SJCRH30 (cell line): Measurements from ENCODE around the gene GPC6. TPM values are rescaled to one million over a fixed set of nuclear protein-coding genes. Genes with fewer than 3 reads are reported as not detected.

Experiments used
- DNase-seq, 2 experiments: peaks; one replicate each; pipeline ENCODE4 v3.0.0-alpha.2; 2015 to 2020
- H3K27ac ChIP-seq: fragments of 250-450 bp; sonication (Bioruptor Pico); 2 replicates; pipeline ENCODE4 v1.5.1; 2020; ENCODE audit warnings: mild to moderate bottlenecking, moderate library complexity
- H3K27me3 ChIP-seq: fragments of 250-450 bp; sonication (Bioruptor Pico); 2 replicates; pipeline ENCODE4 v1.5.1; 2020; ENCODE audit warnings: mild to moderate bottlenecking, moderate library complexity
- H3K36me3 ChIP-seq: fragments of 250-450 bp; sonication (Bioruptor Pico); 2 replicates; pipeline ENCODE4 v1.5.1; 2020; ENCODE audit warnings: mild to moderate bottlenecking, moderate library complexity
- H3K4me1 ChIP-seq: fragments of 250-450 bp; sonication (Bioruptor Pico); 2 replicates; pipeline ENCODE4 v1.5.1; 2020; ENCODE audit warnings: mild to moderate bottlenecking, moderate library complexity
- H3K4me3 ChIP-seq: fragments of 250-450 bp; sonication (Bioruptor Pico); 2 replicates; pipeline ENCODE4 v1.5.1; 2020; ENCODE audit warnings: mild to moderate bottlenecking, moderate library complexity
- H3K9me3 ChIP-seq: fragments of 250-450 bp; sonication (Bioruptor Pico); replicated peaks from 2 replicates; pipeline ENCODE4 v1.5.1; 2020; ENCODE audit warnings: mild to moderate bottlenecking, moderate library complexity
- total RNA-seq: library from RNA; depleted of rRNA; stranded (reverse); fragments of >200 nt; shearing (Covaris generic); gene quantifications from 2 replicates; pipeline ENCODE4 v1.2.3, GENCODE V29; 2014

Gene GPC6
- total RNA-seq, 1 experiment from 2014 or later, result 21.1 TPM

DNA sequence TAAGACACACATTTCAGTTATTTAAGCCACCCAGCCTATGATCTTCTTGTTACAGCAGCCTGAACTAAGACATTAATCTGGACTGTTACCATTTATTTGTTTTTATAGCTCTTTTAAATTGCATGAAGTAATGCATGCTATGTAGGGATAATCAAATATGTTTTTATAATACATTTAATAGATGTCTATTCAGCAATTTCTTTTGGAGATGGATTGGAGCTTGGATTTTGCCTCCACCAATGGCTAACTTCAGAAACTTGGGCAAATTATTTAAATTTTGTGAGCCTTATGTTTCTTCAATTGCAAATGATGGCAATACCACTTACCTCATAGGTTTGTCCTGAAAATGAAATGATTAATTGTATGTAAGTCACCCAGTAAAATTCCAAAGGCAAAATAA lies 288.7 kb downstream of the GPC6 start:
- no peak for DNase-seq
- Histone ChIP-seq H3K9me3 (no peaks in the 10 kb centered on the region), H3K4me1 (no peaks in the 10 kb centered on the region; the same call in 1 of the 2 replicates), H3K4me3 (no peak overlapping the region), H3K27me3 (no peaks in the 10 kb centered on the region), H3K27ac (no peak overlapping the region), H3K36me3 (no peaks in the 10 kb centered on the region)

DNA sequence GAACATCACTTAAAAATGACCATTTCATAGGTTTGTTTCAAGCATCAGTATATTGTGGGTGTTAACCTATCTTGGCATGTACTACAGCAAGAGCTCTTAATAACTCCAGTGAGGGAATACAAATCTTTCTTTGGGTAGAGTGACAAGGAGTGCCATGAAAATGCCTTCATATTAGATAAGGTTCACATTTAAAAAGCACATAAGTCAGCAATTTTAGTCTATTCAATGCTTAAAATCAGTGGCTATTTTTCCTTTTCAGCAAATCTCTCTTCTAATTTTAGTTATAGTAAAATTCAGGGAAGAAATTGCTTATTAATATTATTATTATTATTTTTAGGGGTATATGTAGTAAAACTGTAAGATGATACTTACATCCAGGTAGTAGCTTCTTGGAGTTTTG lies 291.1 kb downstream of the GPC6 start:
- Histone ChIP-seq H3K27ac (no peak overlapping the region), H3K9me3 (no peaks in the 10 kb centered on the region), H3K27me3 (no peaks in the 10 kb centered on the region), H3K4me1 (no peaks in the 10 kb centered on the region), H3K4me3 (no peak overlapping the region), H3K36me3 (no peaks in the 10 kb centered on the region)
- DNase-seq, result no peak

DNA sequence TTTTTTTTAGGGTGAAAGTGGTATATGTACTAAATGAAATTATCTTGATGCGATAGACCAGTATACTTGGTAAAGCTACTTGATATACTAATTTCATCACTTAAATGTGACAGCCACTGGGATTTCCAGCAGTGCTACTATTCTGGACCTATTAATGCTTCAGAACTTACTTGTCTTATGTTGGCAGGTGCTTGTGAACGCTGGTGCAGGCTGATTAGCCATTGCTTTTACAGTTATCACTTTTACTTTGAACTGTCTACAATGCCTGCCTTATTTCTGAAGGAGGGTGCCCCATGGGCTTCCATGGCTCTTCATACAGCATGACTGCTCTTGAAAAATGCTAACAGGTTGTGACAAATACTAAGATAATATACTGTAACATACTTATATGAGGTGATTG lies 294.7 kb downstream of the GPC6 start:
- Histone ChIP-seq H3K27me3 (no peaks in the 10 kb centered on the region), H3K9me3 (no peaks in the 10 kb centered on the region), H3K4me1 (no peaks in the 10 kb centered on the region), H3K27ac (no peak overlapping the region), H3K4me3 (no peak overlapping the region), H3K36me3 (no peaks in the 10 kb centered on the region)
- DNase-seq, result no peak

DNA sequence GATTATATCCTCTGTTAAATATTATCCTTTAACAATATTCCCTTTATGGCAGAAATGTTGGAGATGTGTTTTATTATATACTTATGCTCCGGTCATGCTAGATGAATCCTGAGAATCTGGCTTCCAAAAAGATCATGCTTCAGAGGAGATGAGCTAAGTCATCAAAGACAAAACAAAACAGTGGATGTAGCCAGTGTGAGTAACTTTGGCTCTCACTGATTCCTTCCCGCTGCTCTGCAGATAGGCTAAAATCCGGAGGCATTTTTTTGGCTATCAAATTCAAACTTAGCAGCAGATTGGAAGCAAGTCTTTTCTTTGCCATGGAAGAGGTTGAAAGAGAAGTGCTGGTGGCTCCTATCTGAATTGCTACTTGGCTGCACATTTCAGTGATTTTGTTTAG lies 295.9 kb downstream of the GPC6 start:
- no peak overlapping the region for H3K27ac ChIP-seq
- no peaks in the 10 kb centered on the region for H3K4me1 ChIP-seq
- H3K27me3 ChIP-seq, result no peaks in the 10 kb centered on the region
- H3K9me3 ChIP-seq, result no peaks in the 10 kb centered on the region
- no peaks in the 10 kb centered on the region for H3K36me3 ChIP-seq
- H3K4me3 ChIP-seq, result no peak overlapping the region
- no peak for DNase-seq

DNA sequence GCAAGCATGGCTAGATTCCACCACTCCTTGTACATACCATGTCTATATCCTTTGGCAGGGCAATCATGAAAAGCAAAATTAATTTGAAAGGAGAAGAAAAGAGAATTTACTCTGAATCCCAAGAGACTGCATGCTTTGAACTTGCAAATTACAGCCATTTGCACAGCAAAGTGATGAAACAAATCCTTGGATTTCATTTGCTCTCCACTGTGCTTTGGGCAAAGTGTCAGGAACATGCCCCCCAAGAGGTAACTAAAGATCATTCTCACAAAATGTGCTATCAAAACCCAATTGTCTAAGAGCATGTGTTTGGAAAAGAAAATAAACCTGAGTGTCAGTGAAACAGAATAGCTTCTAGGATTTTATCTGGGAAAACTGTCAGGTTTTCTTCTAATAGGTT lies 298.5 kb downstream of the GPC6 start:
- H3K4me3 ChIP-seq, result no peak overlapping the region
- no peak for DNase-seq
- no peaks in the 10 kb centered on the region for H3K9me3 ChIP-seq
- no peaks in the 10 kb centered on the region for H3K4me1 ChIP-seq
- H3K27me3 ChIP-seq, result no peaks in the 10 kb centered on the region
- no peak overlapping the region for H3K27ac ChIP-seq
- no peaks in the 10 kb centered on the region for H3K36me3 ChIP-seq

DNA sequence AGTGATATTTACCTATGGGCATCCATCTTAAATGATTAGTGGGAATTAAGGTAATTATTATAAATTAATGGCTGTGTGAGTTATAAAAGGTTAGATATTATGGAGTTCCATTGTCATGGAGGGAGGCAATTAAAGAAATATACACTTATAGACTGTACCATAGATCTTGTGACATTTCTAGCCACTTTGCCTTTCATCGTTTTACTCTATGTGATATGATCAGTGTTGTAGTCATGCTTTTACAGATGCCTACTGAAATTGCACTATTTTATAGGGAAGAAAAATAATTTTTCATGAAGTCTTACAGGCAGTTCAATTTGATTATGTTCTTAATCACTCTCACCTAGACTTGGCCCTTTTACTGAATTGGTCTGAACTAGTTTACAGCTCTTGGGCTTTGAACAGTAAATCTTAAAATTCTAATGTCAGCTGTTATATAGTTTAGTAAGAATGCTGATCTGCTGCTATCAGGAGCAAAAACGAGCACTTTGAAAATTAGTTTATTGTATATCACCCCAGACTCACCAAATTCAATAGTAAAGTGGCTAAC lies 301.2 kb downstream of the GPC6 start:
- no peak overlapping the region for H3K4me3 ChIP-seq
- no peak for DNase-seq
- no peaks in the 10 kb centered on the region for H3K36me3 ChIP-seq
- H3K27me3 ChIP-seq, result no peaks in the 10 kb centered on the region
- no peak overlapping the region for H3K27ac ChIP-seq
- no peaks in the 10 kb centered on the region for H3K9me3 ChIP-seq
- H3K4me1 ChIP-seq, result no peaks in the 10 kb centered on the region

DNA sequence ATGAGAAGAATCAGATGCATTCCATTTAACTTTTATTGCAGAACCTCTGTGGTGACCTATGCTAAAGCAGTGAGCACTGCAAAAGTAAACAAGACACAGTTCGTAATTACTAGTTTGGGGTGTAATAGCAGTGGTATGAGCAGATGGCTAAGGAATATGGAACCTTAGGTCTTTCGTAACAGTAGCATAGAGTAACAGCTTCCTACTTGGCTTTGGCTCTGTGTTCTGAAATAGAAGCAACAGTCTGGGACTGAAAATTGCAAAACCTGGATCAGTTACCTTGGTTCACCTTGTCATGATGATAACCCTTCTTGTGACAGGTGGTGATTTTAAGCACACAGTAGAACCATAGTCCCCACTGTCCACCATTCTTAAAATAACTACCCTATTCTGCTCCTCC lies 303.4 kb downstream of the GPC6 start:
- Histone ChIP-seq H3K27ac (no peak overlapping the region), H3K9me3 (no peaks in the 10 kb centered on the region), H3K4me1 (no peaks in the 10 kb centered on the region), H3K4me3 (no peak overlapping the region), H3K27me3 (no peaks in the 10 kb centered on the region), H3K36me3 (no peaks in the 10 kb centered on the region)
- DNase-seq, result no peak

DNA sequence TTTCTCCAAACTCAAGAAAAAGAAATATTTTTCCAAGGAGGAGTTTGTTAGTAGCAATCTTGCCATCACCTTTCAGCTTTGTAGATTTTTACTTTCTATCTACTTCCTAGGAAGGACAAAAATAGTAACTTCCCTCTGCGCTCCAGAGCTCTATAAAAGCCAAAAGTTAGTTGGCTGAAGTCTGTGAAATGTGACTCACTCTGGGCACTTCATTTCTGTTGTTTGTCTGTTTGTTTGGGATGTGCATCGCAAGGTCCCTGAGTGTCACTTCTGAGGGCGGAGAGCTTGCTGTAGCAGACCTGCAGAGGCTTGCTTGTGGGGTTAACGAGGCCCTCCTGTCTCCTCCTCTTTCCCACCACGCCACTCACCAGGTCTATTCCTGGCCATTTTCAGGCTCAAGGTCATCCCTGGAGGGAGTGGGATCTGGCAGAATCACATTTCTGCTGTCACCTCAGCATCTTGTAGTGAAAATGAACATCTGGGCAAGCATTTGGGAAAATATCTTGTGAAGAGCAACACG lies 307.6 kb downstream of the GPC6 start:
- Histone ChIP-seq H3K27ac (no peak overlapping the region), H3K4me3 (no peak overlapping the region), H3K4me1 (no peaks in the 10 kb centered on the region), H3K27me3 (no peaks in the 10 kb centered on the region), H3K36me3 (no peaks in the 10 kb centered on the region), H3K9me3 (no peaks in the 10 kb centered on the region)
- DNase-seq, result no peak

DNA sequence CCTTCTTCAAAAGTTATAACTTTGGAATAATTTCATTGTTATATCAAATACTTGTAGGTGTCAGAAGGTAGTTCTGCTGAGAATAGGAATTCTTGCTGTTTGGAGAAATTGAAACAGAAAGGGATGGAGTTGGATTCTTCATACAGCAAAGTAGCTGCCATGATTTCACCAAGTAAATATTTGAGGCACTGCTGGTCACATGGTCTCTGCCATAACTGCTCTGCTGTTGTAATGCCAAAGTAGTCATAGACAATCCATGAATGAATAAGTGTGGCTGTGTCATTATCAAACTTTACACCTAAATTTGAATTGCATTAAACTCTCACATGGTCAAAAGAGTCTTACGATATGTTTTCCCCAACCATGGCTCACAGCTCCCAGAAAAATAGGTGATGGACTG lies 308.6 kb downstream of the GPC6 start:
- H3K4me1 ChIP-seq, result no peaks in the 10 kb centered on the region
- no peak overlapping the region for H3K4me3 ChIP-seq
- no peak overlapping the region for H3K27ac ChIP-seq
- H3K27me3 ChIP-seq, result no peaks in the 10 kb centered on the region
- no peaks in the 10 kb centered on the region for H3K36me3 ChIP-seq
- no peak for DNase-seq
- H3K9me3 ChIP-seq, result no peaks in the 10 kb centered on the region

DNA sequence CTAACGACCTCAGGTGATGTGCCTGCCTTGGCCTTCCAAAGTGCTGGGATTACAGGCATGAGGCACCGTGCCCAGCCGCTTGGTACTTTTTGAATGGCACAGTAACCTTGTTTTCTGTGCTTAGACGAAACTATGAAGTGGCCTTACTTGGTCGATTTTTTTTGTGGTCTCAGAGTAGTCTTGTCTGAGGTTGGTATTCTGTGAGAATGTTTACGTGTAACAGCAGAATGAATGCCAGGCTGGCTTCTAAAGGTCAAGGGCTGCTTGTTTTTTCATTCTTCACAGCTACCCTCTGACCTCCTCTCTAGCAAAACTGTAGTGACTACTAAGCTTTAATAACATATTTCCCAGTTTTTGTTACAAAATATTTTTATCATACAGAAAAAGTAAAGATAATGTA lies 313.3 kb downstream of the GPC6 start:
- no peaks in the 10 kb centered on the region for H3K27me3 ChIP-seq
- no peaks in the 10 kb centered on the region for H3K4me1 ChIP-seq
- no peaks in the 10 kb centered on the region for H3K36me3 ChIP-seq
- no peak overlapping the region for H3K27ac ChIP-seq
- no peaks in the 10 kb centered on the region for H3K9me3 ChIP-seq
- DNase-seq, result no peak
- no peak overlapping the region for H3K4me3 ChIP-seq

DNA sequence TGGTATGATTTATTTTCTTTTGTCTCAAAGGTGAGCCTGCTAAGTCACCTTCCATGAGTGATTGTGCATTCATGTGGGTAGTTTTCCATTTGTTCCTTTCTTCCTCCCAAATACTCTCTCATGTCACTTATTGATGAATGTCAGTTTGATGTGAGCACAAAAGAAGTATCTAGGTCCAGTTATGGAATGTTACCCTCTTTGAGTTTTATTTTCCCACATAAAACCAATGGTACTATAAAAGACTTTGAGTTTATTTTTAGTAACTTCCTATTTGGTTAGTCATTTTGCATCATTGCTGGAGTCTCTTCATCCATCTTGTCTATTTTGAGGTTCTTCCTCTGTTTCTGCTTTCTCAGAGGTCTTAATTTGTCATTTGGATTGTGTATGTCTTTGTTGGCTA lies 321.3 kb downstream of the GPC6 start:
- H3K4me3 ChIP-seq, result no peak overlapping the region
- no peak overlapping the region for H3K27ac ChIP-seq
- H3K4me1 ChIP-seq, result no peaks in the 10 kb centered on the region
- no peaks in the 10 kb centered on the region for H3K27me3 ChIP-seq
- no peak for DNase-seq
- H3K9me3 ChIP-seq, result no peaks in the 10 kb centered on the region
- H3K36me3 ChIP-seq, result no peaks in the 10 kb centered on the region

DNA sequence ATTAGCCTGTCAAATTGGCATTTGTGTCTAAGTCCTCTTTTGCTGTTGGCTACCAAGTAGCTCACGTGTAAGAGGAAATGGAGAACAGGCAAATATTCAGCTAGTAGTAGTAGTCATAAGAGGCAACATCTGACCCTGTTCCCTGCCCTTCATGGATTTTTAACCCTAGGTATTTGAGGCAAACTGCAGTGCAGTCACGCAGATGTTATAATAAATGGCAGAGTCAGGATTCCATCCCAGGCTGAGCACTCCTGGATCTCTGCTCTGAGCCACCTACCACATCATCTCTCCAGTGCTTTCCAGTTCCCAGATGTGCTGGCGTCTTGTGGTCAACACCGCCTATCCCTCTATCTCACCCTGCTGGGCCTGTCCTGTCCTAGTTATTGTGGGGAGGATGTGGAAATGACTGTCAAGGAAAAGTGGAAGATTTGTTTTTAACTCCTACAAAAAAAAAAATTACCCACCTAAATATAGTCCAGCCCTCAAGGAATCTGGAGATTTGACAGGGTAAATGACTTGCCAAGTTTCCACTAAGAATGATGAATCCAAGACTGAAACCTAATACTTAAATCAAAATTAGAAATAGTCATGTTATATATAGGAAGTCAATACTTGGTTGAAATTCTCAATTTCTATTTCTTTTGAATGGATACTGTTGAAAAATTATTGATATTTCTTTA lies 322.9 kb downstream of the GPC6 start:
- no peaks in the 10 kb centered on the region for H3K4me1 ChIP-seq
- no peak overlapping the region for H3K27ac ChIP-seq
- no peaks in the 10 kb centered on the region for H3K27me3 ChIP-seq
- no peak overlapping the region for H3K4me3 ChIP-seq
- no peak for DNase-seq
- H3K36me3 ChIP-seq, result no peaks in the 10 kb centered on the region
- no peaks in the 10 kb centered on the region for H3K9me3 ChIP-seq

DNA sequence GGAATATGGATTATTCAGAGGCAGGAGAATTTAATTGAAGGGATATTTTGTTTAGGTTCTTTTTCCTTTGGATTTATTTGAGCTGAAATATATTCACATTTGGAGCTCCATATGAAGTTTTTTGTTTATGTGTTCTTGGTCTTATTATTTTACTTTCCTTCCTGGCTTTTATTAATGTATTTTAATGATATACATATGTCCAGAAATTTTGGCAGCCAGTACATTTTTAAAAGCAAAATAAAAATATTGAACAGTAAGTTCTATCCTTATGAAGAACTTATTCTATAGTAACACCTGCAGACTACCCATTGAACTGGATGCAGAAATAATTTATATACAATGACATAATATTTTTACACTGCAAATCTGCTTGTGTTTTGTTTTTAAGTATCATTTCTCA lies 323.6 kb downstream of the GPC6 start:
- Histone ChIP-seq H3K9me3 (no peaks in the 10 kb centered on the region), H3K4me3 (no peak overlapping the region), H3K27me3 (no peaks in the 10 kb centered on the region), H3K36me3 (no peaks in the 10 kb centered on the region), H3K27ac (no peak overlapping the region), H3K4me1 (no peaks in the 10 kb centered on the region)
- DNase-seq, result no peak

DNA sequence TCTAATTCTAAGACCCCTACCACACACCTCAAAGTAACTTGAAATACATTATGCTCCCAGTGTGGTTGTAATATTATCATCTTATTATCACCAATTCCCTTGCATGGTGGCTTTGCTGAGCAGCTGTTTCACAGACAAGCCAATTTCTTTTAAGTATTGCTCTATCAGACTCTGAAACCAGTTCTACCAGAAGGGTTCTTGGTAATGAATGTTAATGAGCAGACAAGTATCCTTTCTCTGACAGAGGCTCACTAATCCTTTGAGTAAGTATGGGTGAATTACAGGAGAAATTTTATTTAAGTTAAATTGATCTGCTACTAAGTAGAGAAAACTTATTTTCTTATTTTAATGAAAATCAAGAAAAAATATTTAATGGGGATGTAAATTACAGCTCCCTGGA lies 326.0 kb downstream of the GPC6 start:
- Histone ChIP-seq H3K4me1 (no peaks in the 10 kb centered on the region), H3K4me3 (no peak overlapping the region), H3K9me3 (no peaks in the 10 kb centered on the region), H3K27ac (no peak overlapping the region), H3K36me3 (no peaks in the 10 kb centered on the region), H3K27me3 (no peaks in the 10 kb centered on the region)
- no peak for DNase-seq

DNA sequence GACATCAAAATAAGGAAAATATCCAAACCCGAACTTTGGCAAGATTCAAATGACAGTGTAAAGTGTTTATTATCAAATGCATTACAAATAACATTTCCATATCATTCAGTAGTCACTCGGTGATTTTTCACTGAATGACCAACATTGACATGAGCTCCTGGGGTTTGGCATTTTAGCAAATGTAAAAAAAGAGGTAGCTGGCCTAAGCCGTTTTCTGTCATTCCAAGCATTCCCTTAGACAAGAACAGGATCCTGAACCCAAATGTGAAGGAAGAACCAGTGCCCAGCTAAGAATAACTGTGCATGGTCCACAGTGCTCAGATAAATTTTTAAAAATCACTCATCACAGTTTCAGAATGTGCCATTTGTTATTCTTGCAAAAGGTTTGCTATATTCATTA lies 327.9 kb downstream of the GPC6 start:
- Histone ChIP-seq H3K4me1 (peaks cover 2% of the 10 kb centered on the region; the same call in 1 of the 2 replicates), H3K4me3 (no peak overlapping the region), H3K36me3 (no peaks in the 10 kb centered on the region), H3K9me3 (no peaks in the 10 kb centered on the region), H3K27me3 (no peaks in the 10 kb centered on the region), H3K27ac (no peak overlapping the region)
- no peak for DNase-seq

DNA sequence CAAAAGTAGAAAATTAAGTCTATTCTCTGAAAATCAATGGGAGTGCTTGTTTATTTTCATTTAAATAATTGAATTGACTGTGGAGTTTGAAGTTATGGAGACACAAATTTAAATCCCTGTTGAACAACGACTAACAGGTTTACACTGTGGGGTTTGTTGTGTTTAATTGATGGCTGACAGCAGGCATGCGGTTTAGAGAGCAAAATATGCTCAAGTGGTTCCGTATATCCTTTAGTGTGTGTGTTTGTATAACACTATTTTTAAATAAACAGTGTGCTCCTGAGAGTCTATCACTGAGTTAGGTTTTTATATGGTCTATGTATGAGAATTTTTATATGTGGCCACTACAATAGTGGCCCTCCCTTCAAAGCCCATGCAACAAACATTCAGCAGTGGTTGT lies 332.0 kb downstream of the GPC6 start:
- Histone ChIP-seq H3K4me1 (peaks cover 8% of the 10 kb centered on the region; the same call in 1 of the 2 replicates), H3K4me3 (no peak overlapping the region), H3K27me3 (no peaks in the 10 kb centered on the region), H3K36me3 (no peaks in the 10 kb centered on the region), H3K27ac (no peak overlapping the region), H3K9me3 (no peaks in the 10 kb centered on the region)
- DNase-seq, result no peak
